ENCODE data around the gene UNC93B1. TPM values are rescaled to one million over a fixed set of nuclear protein-coding genes. Genes with fewer than 3 reads are reported as not detected.

UNC93B1 gene
- total RNA-seq, 6 donors from 2014 or later: 99.3 to 186 (median 124) TPM

Small RNA genes lying within 50 kb of the gene (small RNA-seq; reads per million reads assigned to genes)
- gene MIR6753: 0.07 to 0.72 (median 0.30) reads per million in 4 donors

Other genes starting within 250 kb of the UNC93B1 start
- gene ALDH3B1, start 6.2 kb upstream of the UNC93B1 start, total RNA-seq: 100 to 1,000 TPM; 107 to 229 (median 185) TPM
- 100 to 1,000 TPM in 5 of 6 donors, 10 to 100 TPM in 1; 64.5 to 196 (median 143) TPM for gene NDUFS8, start 26.6 kb upstream of the UNC93B1 start, total RNA-seq
- 100 to 1,000 TPM; 141 to 919 (median 287) TPM for gene TCIRG1, start 34.9 kb upstream of the UNC93B1 start, total RNA-seq
- gene CHKA, start 117.3 kb upstream of the UNC93B1 start, total RNA-seq: 100 to 1,000 TPM in 1 of 6 donors, 10 to 100 TPM in 5; 34.5 to 128 (median 59.1) TPM
- gene KMT5B, start 209.2 kb upstream of the UNC93B1 start, total RNA-seq: 10 to 100 TPM; 19.3 to 61.2 (median 41.0) TPM

Measured in upper lobe of left lung (tissue), 6 donors.